ENCODE results near the gene MPZL2. TPM values are rescaled to one million over a fixed set of nuclear protein-coding genes. Genes with fewer than 3 reads are reported as not detected.

Gene MPZL2
- total and polyA plus RNA-seq, 9 of the 15 experiments (the other 6 are each of a cell fraction or from before 2014, with no cell fraction given) = 0.09 to 0.28 (median 0.18) TPM; not detected in 2

- TF ChIP-seq ZBTB12 (CRISPR knock-in tag; IDR thresholded peaks at IDR 0.05) (peak; percentile 87), NCOA1 (IDR thresholded peaks at IDR 0.05; ENCODE audit: low read depth) (0 out of 2 replicates have a peak, but pooled peaks have one; percentile 45), PHF8 (IDR thresholded peaks at IDR 0.05; ENCODE audit: borderline replicate concordance, low read length) (peak; percentile 48; the same call in 1 of the 2 replicates), BRF2 (IDR thresholded peaks at IDR 0.05; ENCODE audit: borderline replicate concordance, insufficient read depth, insufficient read length) (no peak), ZNF584 (CRISPR knock-in tag; IDR thresholded peaks at IDR 0.05; ENCODE audit: low read depth) (0 out of 2 replicates have a peak, but pooled peaks have one; percentile 34), SMARCA4 (IDR thresholded peaks at IDR 0.05) (no peak), STAG1 (CRISPR knock-in tag; IDR thresholded peaks at IDR 0.05; ENCODE audit: borderline replicate concordance) (no peak), MCM5 (IDR thresholded peaks at IDR 0.05; ENCODE audit: low read depth) (no peak), BDP1 (IDR thresholded peaks at IDR 0.05; ENCODE audit: insufficient read depth, insufficient read length) (no peak), NFXL1 (CRISPR knock-in tag; IDR thresholded peaks at IDR 0.05) (no peak), JUN (IDR thresholded peaks at IDR 0.05; ENCODE audit: borderline replicate concordance, low read depth, low read length) (no peak), JUN (CRISPR knock-in tag; IDR thresholded peaks at IDR 0.05; ENCODE audit: borderline replicate concordance) (peak; percentile 83; the same call in 1 of the 2 replicates), ZNF395 (CRISPR knock-in tag; IDR thresholded peaks at IDR 0.05) (peak; percentile 90; the same call in 1 of the 2 replicates), NRF1 (conservative IDR thresholded peaks at IDR 0.05 in 1 of 2, IDR thresholded peaks at IDR 0.05 in 1 of 2) (no peak), ZNF589 (CRISPR knock-in tag; IDR thresholded peaks at IDR 0.05; ENCODE audit: low read depth) (peak; percentile 70; the same call in 1 of the 2 replicates), GABPB1 (CRISPR knock-in tag; IDR thresholded peaks at IDR 0.05) (peak; percentile 97), ZNF699 (CRISPR knock-in tag; IDR thresholded peaks at IDR 0.05; ENCODE audit: insufficient replicate concordance) (no peak), NR2C1 (IDR thresholded peaks at IDR 0.05) (peak; percentile 89), NR2C1 (tag; IDR thresholded peaks at IDR 0.05) (peak; percentile 93), ZBTB8A (IDR thresholded peaks at IDR 0.05; ENCODE audit: partially characterized antibody) (no peak), ASH1L (IDR thresholded peaks at IDR 0.05; ENCODE audit: borderline replicate concordance, low read depth, partially characterized antibody) (peak; percentile 31), WHSC1 (IDR thresholded peaks at IDR 0.05; ENCODE audit: low read length) (no peak), NFE2L1 (tag; IDR thresholded peaks at IDR 0.05; ENCODE audit: borderline replicate concordance, low read depth) (no peak), CREM (IDR thresholded peaks at IDR 0.05; ENCODE audit: low read depth) (peak; percentile 96), ZNF384 (IDR thresholded peaks at IDR 0.05; ENCODE audit: low read depth, low read length) (no peak)
- TF ChIP-seq, protein P1, sequence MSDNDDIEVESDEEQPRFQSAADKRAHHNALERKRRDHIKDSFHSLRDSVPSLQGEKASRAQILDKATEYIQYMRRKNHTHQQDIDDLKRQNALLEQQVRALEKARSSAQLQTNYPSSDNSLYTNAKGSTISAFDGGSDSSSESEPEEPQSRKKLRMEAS (CRISPR knock-in tag; IDR thresholded peaks at IDR 0.05) = peak; percentile 57
These were observed 12.0 kb downstream of the MPZL2 start, which contains the start of gene MPZL3 (continued) for GRCh38 chr11:118251858-118252652.

All from K562 (cell line).